ENCODE results near the gene SORCS1. TPM values are rescaled to one million over a fixed set of nuclear protein-coding genes. Genes with fewer than 3 reads are reported as not detected.

The SORCS1 gene
- total RNA-seq, 4 donors from 2014 or later = 34.3 to 85.0 (median 49.3) TPM

DNA sequence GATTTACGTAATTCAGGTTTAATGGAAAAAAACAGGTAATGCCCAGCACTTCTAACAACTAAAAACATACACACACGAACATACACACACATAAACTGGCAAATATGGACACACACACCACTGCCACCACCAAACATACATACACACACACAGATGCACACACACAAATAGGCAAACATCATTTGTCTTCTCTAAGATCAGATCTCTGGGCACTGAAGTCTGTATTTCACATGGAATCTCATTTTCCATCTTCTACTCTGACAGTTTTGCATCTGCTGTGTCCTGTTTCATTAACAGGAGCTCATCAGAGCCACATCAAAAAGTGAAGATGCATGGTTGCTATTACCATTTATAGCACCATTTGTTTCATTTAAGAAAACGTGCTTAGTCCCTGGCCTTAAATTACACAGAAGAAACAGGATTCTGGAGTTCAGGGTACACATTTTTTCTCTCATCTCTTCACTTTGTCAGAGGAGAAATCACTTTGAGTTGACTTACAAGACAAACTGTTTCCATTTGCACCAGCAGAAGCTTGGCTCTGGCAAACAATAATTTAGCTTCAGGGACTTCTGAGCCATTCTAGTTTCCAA, 165.3 kb downstream of the SORCS1 start:
- Histone ChIP-seq H3K27ac (peak overlapping the region in 1 of 4 donors; percentile 12), H3K27me3 (no peaks in the 10 kb centered on the region), H3K36me3 (no peaks in the 10 kb centered on the region), H3K4me1 (peaks cover 0 to 35% (median 7%) of the 10 kb centered on the region in 4 donors), H3K9me3 (no peaks in the 10 kb centered on the region), H3K4me3 (no peak overlapping the region)
- DNase-seq (ENCODE audit: low spot score in 2 of 2) = no peak
- 54 to 59% methylated on average over 3 of the region's 3 CpGs for WGBS, 2 donors
- TF ChIP-seq EP300 (IDR thresholded peaks at IDR 0.05) = no peak
- no peak for TF ChIP-seq POLR2A (IDR thresholded peaks at IDR 0.05)
- TF ChIP-seq, protein P1, sequence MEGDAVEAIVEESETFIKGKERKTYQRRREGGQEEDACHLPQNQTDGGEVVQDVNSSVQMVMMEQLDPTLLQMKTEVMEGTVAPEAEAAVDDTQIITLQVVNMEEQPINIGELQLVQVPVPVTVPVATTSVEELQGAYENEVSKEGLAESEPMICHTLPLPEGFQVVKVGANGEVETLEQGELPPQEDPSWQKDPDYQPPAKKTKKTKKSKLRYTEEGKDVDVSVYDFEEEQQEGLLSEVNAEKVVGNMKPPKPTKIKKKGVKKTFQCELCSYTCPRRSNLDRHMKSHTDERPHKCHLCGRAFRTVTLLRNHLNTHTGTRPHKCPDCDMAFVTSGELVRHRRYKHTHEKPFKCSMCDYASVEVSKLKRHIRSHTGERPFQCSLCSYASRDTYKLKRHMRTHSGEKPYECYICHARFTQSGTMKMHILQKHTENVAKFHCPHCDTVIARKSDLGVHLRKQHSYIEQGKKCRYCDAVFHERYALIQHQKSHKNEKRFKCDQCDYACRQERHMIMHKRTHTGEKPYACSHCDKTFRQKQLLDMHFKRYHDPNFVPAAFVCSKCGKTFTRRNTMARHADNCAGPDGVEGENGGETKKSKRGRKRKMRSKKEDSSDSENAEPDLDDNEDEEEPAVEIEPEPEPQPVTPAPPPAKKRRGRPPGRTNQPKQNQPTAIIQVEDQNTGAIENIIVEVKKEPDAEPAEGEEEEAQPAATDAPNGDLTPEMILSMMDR (IDR thresholded peaks at IDR 0.05) = no peak

DNA sequence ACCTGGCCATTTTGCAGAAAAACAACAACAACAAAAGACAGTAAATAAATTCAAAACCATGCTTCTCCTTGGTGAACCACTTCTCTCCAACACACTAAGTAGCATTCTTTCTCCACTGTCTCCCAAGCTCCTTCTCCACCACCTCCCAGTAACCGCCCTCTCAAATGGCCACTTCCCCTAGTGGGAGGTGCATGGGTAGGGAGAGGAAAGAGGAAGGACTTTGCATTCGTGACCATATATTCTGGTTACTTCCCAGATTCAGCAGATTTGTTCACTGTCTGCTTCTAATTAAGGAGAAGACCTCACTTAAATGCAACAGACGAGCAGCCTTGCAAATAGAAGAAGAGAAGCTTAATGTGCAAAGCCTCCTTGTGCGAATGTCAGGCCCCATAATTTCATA, 166.8 kb downstream of the SORCS1 start:
- H3K9me3 ChIP-seq = no peaks in the 10 kb centered on the region
- 53 to 59% methylated on average over 4 of the region's 4 CpGs for WGBS, 2 donors
- no peak overlapping the region for H3K4me3 ChIP-seq
- DNase-seq (ENCODE audit: low spot score in 2 of 2) = no peak
- no peaks in the 10 kb centered on the region for H3K27me3 ChIP-seq
- no peaks in the 10 kb centered on the region for H3K36me3 ChIP-seq
- peaks cover 0 to 33% (median 7%) of the 10 kb centered on the region in 4 donors for H3K4me1 ChIP-seq
- TF ChIP-seq EP300 (IDR thresholded peaks at IDR 0.05) (peak in 1 of 2 donors; percentile 57), POLR2A (IDR thresholded peaks at IDR 0.05) (no peak)
- TF ChIP-seq, protein P1 (IDR thresholded peaks at IDR 0.05) = no peak
- H3K27ac ChIP-seq = peak overlapping the region in 2 of 4 donors; percentile 46 to 62

DNA sequence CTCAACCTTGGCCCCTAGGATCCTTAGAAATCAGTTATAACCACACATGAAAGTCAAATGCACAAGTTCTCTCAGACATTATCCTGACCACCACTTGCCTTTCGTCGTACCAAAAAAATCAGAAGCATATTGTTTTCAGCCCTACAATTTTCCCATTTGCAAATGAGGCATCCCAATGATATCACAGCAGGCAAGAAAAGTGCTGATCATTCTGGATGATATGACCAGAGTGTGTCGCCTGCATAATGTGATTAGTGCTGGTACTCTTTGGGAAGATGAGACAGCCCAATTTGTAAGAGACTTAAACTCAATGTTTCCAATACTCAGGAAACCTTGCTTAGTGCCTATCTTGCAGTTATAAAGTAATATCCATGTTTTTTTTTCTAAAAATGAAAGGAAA, 168.0 kb downstream of the SORCS1 start:
- 59 to 64% methylated on average over 3 of the region's 3 CpGs for WGBS, 2 donors
- DNase-seq (ENCODE audit: low spot score in 2 of 2) = no peak
- Histone ChIP-seq H3K27me3 (no peaks in the 10 kb centered on the region), H3K4me3 (no peak overlapping the region), H3K9me3 (no peaks in the 10 kb centered on the region), H3K36me3 (no peaks in the 10 kb centered on the region), H3K27ac (peak overlapping the region in 2 of 4 donors; percentile 46 to 62), H3K4me1 (peaks cover 0 to 33% (median 7%) of the 10 kb centered on the region in 4 donors)
- no peak for TF ChIP-seq EP300 (IDR thresholded peaks at IDR 0.05)
- no peak for TF ChIP-seq POLR2A (IDR thresholded peaks at IDR 0.05)
- TF ChIP-seq, protein P1 (IDR thresholded peaks at IDR 0.05) = no peak

DNA sequence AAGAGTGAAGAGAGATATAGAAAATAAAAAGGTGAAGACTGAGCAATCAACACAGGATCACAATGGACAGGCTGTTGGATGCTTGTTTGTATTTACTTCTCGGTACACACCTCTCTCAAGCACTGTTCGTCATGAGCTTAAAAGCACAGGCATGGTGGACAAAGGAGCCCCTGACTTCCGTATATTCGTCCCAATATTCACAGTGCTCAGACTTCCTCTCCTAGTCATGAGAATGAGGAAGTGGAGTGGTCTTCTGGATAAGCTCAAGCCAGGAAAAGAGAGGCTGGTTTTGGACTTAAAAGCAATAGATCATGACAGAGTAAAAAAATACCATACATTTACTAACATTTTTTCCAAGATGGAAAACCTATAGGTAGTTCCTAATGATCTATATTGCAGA, 172.5 kb downstream of the SORCS1 start:
- TF ChIP-seq, protein P1 (IDR thresholded peaks at IDR 0.05) = no peak
- TF ChIP-seq EP300 (IDR thresholded peaks at IDR 0.05) (no peak), POLR2A (IDR thresholded peaks at IDR 0.05) (no peak)
- WGBS, 2 donors = 81 to 87% methylated on average over 4 of the region's 4 CpGs
- Histone ChIP-seq H3K36me3 (no peaks in the 10 kb centered on the region), H3K4me1 (peaks cover 0 to 9% (median 4%) of the 10 kb centered on the region in 4 donors), H3K27ac (no peak overlapping the region), H3K9me3 (no peaks in the 10 kb centered on the region), H3K4me3 (no peak overlapping the region), H3K27me3 (no peaks in the 10 kb centered on the region)
- DNase-seq (ENCODE audit: low spot score in 2 of 2) = no peak

DNA sequence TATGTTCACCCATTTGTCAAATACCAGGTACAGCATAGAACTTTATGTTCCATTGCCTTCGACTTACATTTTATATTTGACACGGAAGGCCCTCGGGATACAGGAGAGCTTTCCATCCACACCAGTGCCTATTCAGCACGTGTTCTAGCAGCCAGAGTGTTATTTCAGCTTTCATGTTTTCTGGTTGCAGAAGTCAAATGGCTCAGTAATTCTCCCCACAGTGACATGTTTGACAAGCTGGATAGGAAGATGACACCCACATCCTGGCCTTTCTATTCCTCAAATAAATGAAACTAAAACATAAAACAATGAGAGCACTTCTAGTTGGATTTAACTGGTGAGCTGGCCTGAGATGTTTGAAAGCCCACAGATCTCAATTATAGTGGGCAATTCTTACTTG, 173.4 kb downstream of the SORCS1 start:
- Histone ChIP-seq H3K27ac (peak overlapping the region in 1 of 4 donors; percentile 32), H3K4me1 (no peaks in the 10 kb centered on the region), H3K4me3 (no peak overlapping the region), H3K9me3 (no peaks in the 10 kb centered on the region), H3K27me3 (no peaks in the 10 kb centered on the region), H3K36me3 (no peaks in the 10 kb centered on the region)
- no peak for DNase-seq (ENCODE audit: low spot score in 2 of 2)
- TF ChIP-seq POLR2A (IDR thresholded peaks at IDR 0.05) (no peak), EP300 (IDR thresholded peaks at IDR 0.05) (no peak)
- TF ChIP-seq, protein P1 (IDR thresholded peaks at IDR 0.05) = no peak
- 63 to 69% methylated on average over 4 of the region's 4 CpGs for WGBS, 2 donors

All from tibial nerve (tissue), 4 donors.